Thymus (tissue), 11 donors: Measurements from ENCODE around the gene KCNJ4. TPM values are rescaled to one million over a fixed set of nuclear protein-coding genes. Genes with fewer than 3 reads are reported as not detected.

Experiments
- DNase-seq, 9 donors: peaks; one replicate each; pipeline ENCODE4 v3.0.0-alpha.2; 2013; ENCODE audit warnings: low spot score in 9 of 9, low read depth in 6 of 9, missing footprints in 1 of 9
- H3K27ac ChIP-seq, 2 donors: one replicate each; pipeline ENCODE4 v1.5.1; 2013; ENCODE audit warnings: control low read depth in 1 of 2, low read depth in 1 of 2, low read length in 1 of 2, mild to moderate bottlenecking in 1 of 2, moderate library complexity in 1 of 2
- H3K27me3 ChIP-seq, 2 donors: one replicate each; pipeline ENCODE4 v1.5.1; 2013; ENCODE audit warnings: low read length in 1 of 2; ENCODE audit not compliant: control insufficient read depth in 2 of 2, insufficient read depth in 1 of 2
- H3K36me3 ChIP-seq, 2 donors: one replicate each; pipeline ENCODE4 v1.5.1; 2013; ENCODE audit warnings: low read length in 1 of 2, mild to moderate bottlenecking in 1 of 2, moderate library complexity in 1 of 2; ENCODE audit not compliant: control insufficient read depth in 2 of 2, insufficient read depth in 2 of 2
- H3K4me1 ChIP-seq, 2 donors: one replicate each; pipeline ENCODE4 v1.5.1; 2013; ENCODE audit warnings: low read length in 2 of 2; ENCODE audit not compliant: control insufficient read depth in 2 of 2, insufficient read depth in 2 of 2
- H3K4me3 ChIP-seq, 2 donors: one replicate each; pipeline ENCODE4 v1.5.1; 2013; ENCODE audit warnings: low read length in 2 of 2, control low read depth in 1 of 2, mild to moderate bottlenecking in 1 of 2
- H3K9me3 ChIP-seq, 2 donors: one replicate each; pipeline ENCODE4 v1.5.1; 2013; ENCODE audit warnings: low read length in 1 of 2, mild to moderate bottlenecking in 1 of 2; ENCODE audit not compliant: control insufficient read depth in 2 of 2, insufficient read depth in 1 of 2
- WGBS: extraction: QIAGEN DNeasy Blood & Tissue Kit; methylation state at CpG from one replicate; pipeline ENCODE4 v1.1.7; 2013; 5-methylcytosine and 5-hydroxymethylcytosine counted together
- polyA plus RNA-seq: library from polyadenylated mRNA; stranded (reverse); fragments of 200-250 nt; gene quantifications from one replicate; pipeline ENCODE4 v1.2.3, GENCODE V29; 2013
- total RNA-seq: library from RNA; stranded (reverse); fragments of 120-200 nt; gene quantifications from one replicate; pipeline ENCODE4 v1.2.4, GENCODE V29; 2013
- donor health status: healthy.

KCNJ4 gene
- total and polyA plus RNA-seq, 2 donors = 0.32 to 0.66 TPM

- Histone ChIP-seq H3K27me3 (peaks cover 5 to 56% of the 10 kb centered on the region in 2 donors), H3K4me1 (peaks cover 23 to 35% of the 10 kb centered on the region in 2 donors), H3K9me3 (peaks cover 0 to 6% of the 10 kb centered on the region in 2 donors), H3K36me3 (no peaks in the 10 kb centered on the region), H3K27ac (no peak overlapping the region), H3K4me3 (peak overlapping the region in 1 of 2 donors; percentile 46)
- WGBS = 30% methylated on average over 20 of the region's 20 CpGs
- DNase-seq = no peak
Measured at GRCh38 chr22:38467438-38467903, 12.5 kb upstream of the KCNJ4 start.

GRCh38 chr22:38465673-38466490 is 10.9 kb upstream of the KCNJ4 start:
- DNase-seq = peak in 1 of 9 donors; percentile 42
- H3K27ac ChIP-seq = no peak overlapping the region
- H3K9me3 ChIP-seq = peaks cover 0 to 9% of the 10 kb centered on the region in 2 donors
- H3K27me3 ChIP-seq = peaks cover 5 to 65% of the 10 kb centered on the region in 2 donors
- no peak overlapping the region for H3K4me3 ChIP-seq
- 79% methylated on average over 26 of the region's 26 CpGs for WGBS
- no peaks in the 10 kb centered on the region for H3K36me3 ChIP-seq
- H3K4me1 ChIP-seq = peaks cover 36 to 51% of the 10 kb centered on the region in 2 donors

GRCh38 chr22:38464992-38465672 is 10.1 kb upstream of the KCNJ4 start:
- H3K27ac ChIP-seq = no peak overlapping the region
- H3K27me3 ChIP-seq = peaks cover 5 to 71% of the 10 kb centered on the region in 2 donors
- no peak overlapping the region for H3K4me3 ChIP-seq
- 84% methylated on average over 10 of the region's 10 CpGs for WGBS
- H3K4me1 ChIP-seq = peaks cover 41 to 59% of the 10 kb centered on the region in 2 donors
- DNase-seq = no peak
- H3K36me3 ChIP-seq = no peaks in the 10 kb centered on the region
- peaks cover 0 to 9% of the 10 kb centered on the region in 2 donors for H3K9me3 ChIP-seq

- no peaks in the 10 kb centered on the region for H3K36me3 ChIP-seq
- H3K9me3 ChIP-seq = peaks cover 0 to 9% of the 10 kb centered on the region in 2 donors
- peak overlapping the region in 1 of 2 donors; percentile 63 for H3K27ac ChIP-seq
- H3K27me3 ChIP-seq = peaks cover 5 to 69% of the 10 kb centered on the region in 2 donors
- peak overlapping the region; percentile 24 to 29 for H3K4me3 ChIP-seq
- 20% methylated on average over 28 of the region's 28 CpGs for WGBS
- DNase-seq = peak in 5 of 9 donors; percentile 50 to 75 (median 55)
- peaks cover 47 to 70% of the 10 kb centered on the region in 2 donors for H3K4me1 ChIP-seq
Measured at GRCh38 chr22:38462960-38463784, 8.2 kb upstream of the KCNJ4 start.

- Histone ChIP-seq H3K4me3 (peak overlapping the region; percentile 1 to 23), H3K27me3 (peaks cover 0 to 66% of the 10 kb centered on the region in 2 donors), H3K4me1 (peaks cover 40 to 67% of the 10 kb centered on the region in 2 donors), H3K27ac (peak overlapping the region in 1 of 2 donors; percentile 62), H3K9me3 (peaks cover 0 to 2% of the 10 kb centered on the region in 2 donors), H3K36me3 (no peaks in the 10 kb centered on the region)
- DNase-seq = peak; percentile 75 to 95 (median 86)
- WGBS = 13% methylated on average over 51 of the region's 51 CpGs
Measured at GRCh38 chr22:38461414-38462081, 6.5 kb upstream of the KCNJ4 start.

- peak overlapping the region in 1 of 2 donors; percentile 45 for H3K27ac ChIP-seq
- peak overlapping the region; percentile 1 to 23 for H3K4me3 ChIP-seq
- H3K36me3 ChIP-seq = no peaks in the 10 kb centered on the region
- H3K4me1 ChIP-seq = peaks cover 45 to 72% of the 10 kb centered on the region in 2 donors
- H3K27me3 ChIP-seq = peaks cover 0 to 66% of the 10 kb centered on the region in 2 donors
- 59% methylated on average over 9 of the region's 9 CpGs for WGBS
- peaks cover 0 to 2% of the 10 kb centered on the region in 2 donors for H3K9me3 ChIP-seq
- peak in 1 of 9 donors; percentile 33 for DNase-seq
Measured at GRCh38 chr22:38461057-38461413, 6.0 kb upstream of the KCNJ4 start.

GRCh38 chr22:38460426-38460840 is 5.4 kb upstream of the KCNJ4 start:
- no peaks in the 10 kb centered on the region for H3K36me3 ChIP-seq
- no peak overlapping the region for H3K27ac ChIP-seq
- H3K9me3 ChIP-seq = peaks cover 0 to 2% of the 10 kb centered on the region in 2 donors
- H3K4me1 ChIP-seq = peaks cover 44 to 68% of the 10 kb centered on the region in 2 donors
- WGBS = 76% methylated on average over 8 of the region's 8 CpGs
- H3K4me3 ChIP-seq = no peak overlapping the region
- no peak for DNase-seq
- peaks cover 0 to 65% of the 10 kb centered on the region in 2 donors for H3K27me3 ChIP-seq
